K562 (cell line): ENCODE data around the gene EEFSEC. TPM values are rescaled to one million over a fixed set of nuclear protein-coding genes. Genes with fewer than 3 reads are reported as not detected.

Source experiments
- ATAC-seq: fragments of 200-7000 bp; cut with Tn5 transposase; 3 replicates; pipeline ENCODE4 v1.9.1; 2020; ENCODE audit warnings: moderate library complexity
- BruUV-seq: library from RNA; stranded (reverse); fragments of 400-500 nt; replicated peaks from 2 replicates; lab custom pipeline; 2021; lab: Mats Ljungman, UMichigan
- CTCF ChIA-PET: fragments of 300-600 bp; formaldehyde crosslinking; extraction: SDS; loops from one replicate; lab custom pipeline; 2021; ENCODE audit warnings: low intra/inter-chr PET ratio; lab: Yijun Ruan, JAX
- POLR2A ChIA-PET: fragments of 300-600, 350-650 bp; sonication (Branson Sonifier 250); formaldehyde crosslinking; extraction: SDS; loops from one replicate; lab custom pipeline; 2021; ENCODE audit warnings: antibody characterized with exemption, inconsistent platforms; lab: Yijun Ruan, JAX
- DNase-seq, 4 experiments: peaks; one replicate each; pipeline versions ENCODE4 v3.0.0 to v3.0.0-alpha.2; 2011 to 2018; ENCODE audit warnings: low spot score in 3 of 4, mixed read lengths in 3 of 4; ENCODE audit errors: extremely low read depth in 1 of 4
- FAIRE-seq: peaks from 2 replicates; lab custom pipeline; 2011; peaks lifted over from hg19 to GRCh38; lab: Jason Lieb, UNC
- H2AFZ ChIP-seq: 2 replicates; pipeline ENCODE4 v1.6.0; 2011; ENCODE audit warnings: low read depth, low read length, control low read depth, inconsistent platforms
- H3K27ac ChIP-seq: fragments of 200-600 bp; 3 replicates; pipeline ENCODE4 v1.8.0; 2011; ENCODE audit warnings: low read depth, mild to moderate bottlenecking, control low read depth, inconsistent platforms, low read length, moderate library complexity, mixed read lengths; ENCODE audit errors: extremely low read depth
- H3K27me3 ChIP-seq, 2 experiments: fragments of 300-600 bp in 1 of 2; 2 replicates in 1 of 2; 3 replicates in 1 of 2; pipeline versions ENCODE4 v1.6.0 to v1.8.0; 2011; ENCODE audit warnings: inconsistent platforms in 2 of 2, low read length in 2 of 2, mild to moderate bottlenecking in 1 of 2, mixed read lengths in 1 of 2, moderate library complexity in 1 of 2; ENCODE audit not compliant: control insufficient read depth in 2 of 2, insufficient read depth in 2 of 2
- H3K36me3 ChIP-seq: fragments of 300-600 bp; 3 replicates; pipeline ENCODE4 v1.8.0; 2011; ENCODE audit warnings: mild to moderate bottlenecking, low read length, inconsistent platforms; ENCODE audit not compliant: control insufficient read depth, insufficient read depth
- H3K4me1 ChIP-seq, 2 experiments: fragments of 200-600 bp in 1 of 2; replicated peaks in 1 of 2; 2 replicates in 1 of 2; 3 replicates in 1 of 2; pipeline versions ENCODE4 v1.5.1 to v1.8.0; 2011; ENCODE audit warnings: inconsistent platforms in 2 of 2, low read length in 2 of 2, mild to moderate bottlenecking in 1 of 2, mixed read lengths in 1 of 2, moderate library complexity in 1 of 2; ENCODE audit not compliant: control insufficient read depth in 2 of 2, insufficient read depth in 2 of 2
- H3K4me2 ChIP-seq: 2 replicates; pipeline ENCODE4 v1.6.1; 2011; ENCODE audit warnings: low read length, control low read depth, inconsistent platforms, mixed read lengths; ENCODE audit not compliant: insufficient read depth
- H3K4me3 ChIP-seq: fragments of 200-600 bp; sonication (generic), shearing (Covaris generic); 2 replicates; pipeline ENCODE4 v1.5.1; 2016; ENCODE audit warnings: control low read depth, inconsistent platforms
- H3K79me2 ChIP-seq: fragments of 200-600 bp; 3 replicates; pipeline ENCODE4 v1.8.0; 2011; ENCODE audit warnings: low read length, inconsistent platforms; ENCODE audit not compliant: control insufficient read depth, insufficient read depth
- H3K9ac ChIP-seq, 2 experiments: 2 replicates each; pipeline versions ENCODE4 v1.6.0 to v1.6.1; 2011; ENCODE audit warnings: low read depth in 2 of 2, low read length in 2 of 2, control low read depth in 1 of 2, inconsistent platforms in 1 of 2, mild to moderate bottlenecking in 1 of 2, mixed read lengths in 1 of 2; ENCODE audit not compliant: insufficient read depth in 1 of 2
- H3K9me1 ChIP-seq: one replicate; pipeline ENCODE4 v1.6.0; 2011; ENCODE audit warnings: inconsistent platforms, mild to moderate bottlenecking, low read length, moderate library complexity; ENCODE audit not compliant: control insufficient read depth, insufficient read depth
- H3K9me3 ChIP-seq: replicated peaks from 2 replicates; pipeline ENCODE4 v1.5.1; 2011; ENCODE audit warnings: low read depth, low read length, inconsistent platforms; ENCODE audit not compliant: control insufficient read depth, insufficient read depth
- H4K20me1 ChIP-seq: replicated peaks from 2 replicates; pipeline ENCODE4 v1.6.1; 2011; ENCODE audit warnings: low read length, inconsistent platforms, mixed read lengths; ENCODE audit not compliant: control insufficient read depth, insufficient read depth
- DEAF1 ChIP-seq: fragments of 450-650 bp; formaldehyde crosslinking; IDR thresholded peaks from 2 replicates; pipeline ENCODE4 v1.4.0; 2020; ENCODE audit warnings: mild to moderate bottlenecking, moderate library complexity
- E2F5 ChIP-seq: sonication (generic); formaldehyde crosslinking; IDR thresholded peaks from 2 replicates; pipeline ENCODE4 v1.8.0; 2022; ENCODE audit warnings: mild to moderate bottlenecking, missing genetic modification reagents
- EZH2 ChIP-seq: IDR thresholded peaks from 2 replicates; pipeline ENCODE4 v1.6.1; 2012; ENCODE audit warnings: low read depth, mild to moderate bottlenecking, inconsistent platforms, low read length, borderline replicate concordance
- FUS ChIP-seq: fragments of 200-400 bp; formaldehyde crosslinking; optimal IDR thresholded peaks from 2 replicates; pipeline ENCODE3; 2017; ENCODE audit warnings: low read depth, low read length
- HOXB6 ChIP-seq: fragments of 250-450 bp; sonication (Bioruptor Pico); IDR thresholded peaks from 2 replicates; pipeline ENCODE4 v1.5.1; 2022; ENCODE audit warnings: mild to moderate bottlenecking, borderline replicate concordance
- HSF4 ChIP-seq: fragments of 250-450 bp; sonication (Bioruptor Pico); IDR thresholded peaks from 2 replicates; pipeline ENCODE4 v2.1.2; 2022; ENCODE audit warnings: mild to moderate bottlenecking, moderate library complexity, borderline replicate concordance
- ILF3 ChIP-seq: fragments of 450-650 bp; IDR thresholded peaks from 2 replicates; pipeline ENCODE4 v1.6.1; 2018; ENCODE audit warnings: antibody characterized with exemption, mild to moderate bottlenecking, moderate library complexity, borderline replicate concordance
- IRF2 ChIP-seq: sonication (generic); formaldehyde crosslinking; IDR thresholded peaks from 2 replicates; pipeline ENCODE4 v1.8.1; 2022; ENCODE audit warnings: mild to moderate bottlenecking, missing genetic modification reagents
- MAX ChIP-seq: sonication (generic); formaldehyde crosslinking; IDR thresholded peaks from 2 replicates; pipeline ENCODE4 v1.9.0; 2022; ENCODE audit warnings: mild to moderate bottlenecking, missing genetic modification reagents
- MITF ChIP-seq: IDR thresholded peaks from 2 replicates; pipeline ENCODE4 v1.6.1; 2014; ENCODE audit warnings: antibody characterized with exemption
- MNT ChIP-seq, 2 experiments: fragments of 450-650 bp; conservative IDR thresholded peaks; 2 replicates each; pipeline ENCODE4 v1.6.1; 2017; ENCODE audit warnings: mild to moderate bottlenecking in 2 of 2, moderate library complexity in 2 of 2
- POLR3A ChIP-seq: IDR thresholded peaks from 2 replicates; pipeline ENCODE4 v1.6.1; 2011; ENCODE audit warnings: borderline replicate concordance, mild to moderate bottlenecking, moderate library complexity; ENCODE audit not compliant: insufficient read length, insufficient read depth; ENCODE audit errors: extremely low read depth
- PTRF ChIP-seq: fragments of 450-650 bp; IDR thresholded peaks from 2 replicates; pipeline ENCODE4 v1.6.1; 2016; ENCODE audit warnings: mild to moderate bottlenecking, missing genetic modification characterization, missing compliant biosample characterization
- RFX7 ChIP-seq: fragments of 250-450 bp; sonication (Bioruptor Pico); IDR thresholded peaks from 2 replicates; pipeline ENCODE4 v1.5.1; 2021; ENCODE audit warnings: mild to moderate bottlenecking
- SUPT5H ChIP-seq: fragments of 450-650 bp; IDR thresholded peaks from 2 replicates; pipeline ENCODE4 v1.6.1; 2016
- TRIM24 ChIP-seq, 2 experiments: fragments of 450-650 bp; IDR thresholded peaks; 2 replicates each; pipeline ENCODE4 v1.6.1; 2016
- ZNF12 ChIP-seq: sonication (generic); formaldehyde crosslinking; IDR thresholded peaks from 2 replicates; pipeline ENCODE4 v1.4.0; 2020; ENCODE audit warnings: mild to moderate bottlenecking, missing genetic modification reagents
- in situ Hi-C: fragments of 300-500 bp; cut with MboI; formaldehyde crosslinking; loops from 4 replicates; pipeline ENCODE4 v1.15.0; 2018; ENCODE audit warnings: inconsistent platforms, mixed read lengths
- intact Hi-C: fragments of 100-400 bp; cut with micrococcal nuclease; formaldehyde crosslinking; loops from 2 replicates; pipeline ENCODE4 v1.14.2; 2022
- polyA plus RNA-seq, 8 experiments: library from polyadenylated mRNA; depleted of rRNA in 4 of 8; stranded (reverse) in 5 of 8; unstranded in 3 of 8; fragments of >200 nt; fragmentation: Nextera tagmentation in 2 of 8; fragmentation: Illumina TruSeq in 1 of 8; extraction: Ambion mirVana in 2 of 8; extraction: Trizol in 1 of 8; gene quantifications; 2 replicates each; pipeline versions ENCODE4 v1.2.1 to v1.2.3, GENCODE V29; 2011 to 2014; ENCODE audit warnings: inconsistent platforms in 1 of 8, missing spikeins in 1 of 8
- total RNA-seq, 7 experiments: library from RNA; depleted of rRNA in 6 of 7; stranded (reverse); fragments of >200 nt in 6 of 7; fragmentation: Illumina TruSeq in 2 of 7; extraction: Trizol in 2 of 7; gene quantifications; 2 replicates each; pipeline versions ENCODE4 v1.2.1 to v1.2.3, GENCODE V29; 2011 to 2021; ENCODE audit warnings: low replicate concordance in 1 of 7
- TF ChIP-seq, protein P1 (sequence below): fragments of 250-450 bp; sonication (Bioruptor Pico); IDR thresholded peaks from 2 replicates; pipeline ENCODE4 v1.5.0; 2021

The EEFSEC gene
- total and polyA plus RNA-seq, 9 of the 15 experiments (the other 6 are each of a cell fraction or from before 2014, with no cell fraction given), result 0.35 to 11.8 (median 7.7) TPM

DNA sequence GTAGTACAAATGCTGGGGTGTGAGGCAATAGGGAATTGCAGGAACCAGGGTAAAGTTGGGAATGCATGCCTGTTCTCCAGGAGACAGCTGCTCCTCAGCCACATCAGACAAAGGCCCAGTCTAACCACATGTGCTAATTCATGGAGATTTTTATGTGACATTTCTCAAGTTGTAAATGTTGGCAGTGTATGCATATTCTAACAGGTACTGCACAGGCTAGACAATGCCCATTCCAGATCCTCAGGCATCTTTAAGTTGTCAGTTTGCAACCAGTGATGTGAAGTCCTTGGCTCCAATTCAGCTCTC, 84.9 kb downstream of the EEFSEC start:
- Histone ChIP-seq H2AFZ (no peak overlapping the region), H3K9me3 (no peaks in the 10 kb centered on the region), H3K27me3 (no peaks in the 10 kb centered on the region), H3K27ac (no peak overlapping the region), H3K4me2 (no peak overlapping the region), H3K4me1 (no peaks in the 10 kb centered on the region), H3K9ac (no peak overlapping the region), H3K9me1 (no peaks in the 10 kb centered on the region), H3K4me3 (no peak overlapping the region), H4K20me1 (no peaks in the 10 kb centered on the region), H3K36me3 (no peaks in the 10 kb centered on the region), H3K79me2 (no peaks in the 10 kb centered on the region)
- DNase-seq, result no peak
- no peak for ATAC-seq
- no peak for FAIRE-seq
- intact Hi-C loops, result no loop called here
- POLR2A ChIA-PET, result interaction anchor here (0.9 kb wide), 1 partner anchor 10 kb away, joined by 3 read pairs; no protein-coding TSS in a partner anchor
- CTCF ChIA-PET, result no interaction called here
- BruUV-seq, result no TSS peak
- in situ Hi-C loops, result no loop called here
- no peak for TF ChIP-seq RFX7 (CRISPR knock-in tag)
- TF ChIP-seq HSF4 (CRISPR knock-in tag), result no peak
- no peak for TF ChIP-seq MITF
- TF ChIP-seq ZNF12 (CRISPR knock-in tag), result no peak
- no peak for TF ChIP-seq SUPT5H
- TF ChIP-seq TRIM24 (IDR thresholded peaks at IDR 0.05), result no peak
- TF ChIP-seq ILF3, result no peak
- TF ChIP-seq POLR3A, result no peak
- no peak for TF ChIP-seq DEAF1 (CRISPR knock-in tag)
- TF ChIP-seq, protein P1, sequence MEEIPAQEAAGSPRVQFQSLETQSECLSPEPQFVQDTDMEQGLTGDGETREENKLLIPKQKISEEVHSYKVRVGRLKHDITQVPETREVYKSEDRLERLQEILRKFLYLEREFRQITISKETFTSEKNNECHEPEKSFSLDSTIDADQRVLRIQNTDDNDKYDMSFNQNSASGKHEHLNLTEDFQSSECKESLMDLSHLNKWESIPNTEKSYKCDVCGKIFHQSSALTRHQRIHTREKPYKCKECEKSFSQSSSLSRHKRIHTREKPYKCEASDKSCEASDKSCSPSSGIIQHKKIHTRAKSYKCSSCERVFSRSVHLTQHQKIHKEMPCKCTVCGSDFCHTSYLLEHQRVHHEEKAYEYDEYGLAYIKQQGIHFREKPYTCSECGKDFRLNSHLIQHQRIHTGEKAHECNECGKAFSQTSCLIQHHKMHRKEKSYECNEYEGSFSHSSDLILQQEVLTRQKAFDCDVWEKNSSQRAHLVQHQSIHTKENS (CRISPR knock-in tag), result no peak
- no peak for TF ChIP-seq PTRF
- no peak for TF ChIP-seq E2F5 (CRISPR knock-in tag)
- TF ChIP-seq MNT (conservative IDR thresholded peaks at IDR 0.05), result no peak
- TF ChIP-seq MAX (CRISPR knock-in tag), result no peak
- TF ChIP-seq EZH2, result no peak
- TF ChIP-seq FUS, result no peak
- TF ChIP-seq IRF2 (CRISPR knock-in tag), result no peak
- no peak for TF ChIP-seq HOXB6
